Large intestine (tissue), 3 donors: ENCODE data around the gene VTCN1. TPM values are rescaled to one million over a fixed set of nuclear protein-coding genes. Genes with fewer than 3 reads are reported as not detected.
"Not testable (repeated sequence)": the region's sequence is repeated elsewhere in the genome, so short reads cannot be mapped to it uniquely, and the experiment has no call there.

Source experiments
- DNase-seq, 2 donors: peaks; one replicate each; pipeline versions ENCODE4 v3.0.0 to v3.0.0-alpha.2; 2013
- H3K27ac ChIP-seq: one replicate; pipeline ENCODE4 v1.5.1; 2013; ENCODE audit warnings: low read length
- H3K27me3 ChIP-seq: 2 replicates; pipeline ENCODE4 v1.6.1; 2013; ENCODE audit warnings: low read length; ENCODE audit not compliant: control insufficient read depth, insufficient read depth
- H3K36me3 ChIP-seq: 2 replicates; pipeline ENCODE4 v1.6.1; 2013; ENCODE audit warnings: low read length; ENCODE audit not compliant: control insufficient read depth, insufficient read depth
- H3K4me1 ChIP-seq: one replicate; pipeline ENCODE4 v1.6.1; 2013; ENCODE audit warnings: low read length; ENCODE audit not compliant: control insufficient read depth, insufficient read depth
- H3K4me3 ChIP-seq: one replicate; pipeline ENCODE4 v1.5.1; 2013; ENCODE audit warnings: low read length
- H3K9me3 ChIP-seq: one replicate; pipeline ENCODE4 v1.6.1; 2013; ENCODE audit warnings: mild to moderate bottlenecking, low read depth, low read length, moderate library complexity; ENCODE audit not compliant: control insufficient read depth
- WGBS: methylation state at CpG from one replicate; pipeline ENCODE4 v1.1.5; 2013; ENCODE audit warnings: low lambda C conversion rate; ENCODE audit not compliant: insufficient coverage; 5-methylcytosine and 5-hydroxymethylcytosine counted together
- polyA plus RNA-seq: library from polyadenylated mRNA; unstranded; fragments of 120-200 nt; gene quantifications from one replicate; pipeline ENCODE4 v1.2.1, GENCODE V29; 2013

VTCN1 gene
- polyA plus RNA-seq, 1 donor = 0.04 TPM

DNA sequence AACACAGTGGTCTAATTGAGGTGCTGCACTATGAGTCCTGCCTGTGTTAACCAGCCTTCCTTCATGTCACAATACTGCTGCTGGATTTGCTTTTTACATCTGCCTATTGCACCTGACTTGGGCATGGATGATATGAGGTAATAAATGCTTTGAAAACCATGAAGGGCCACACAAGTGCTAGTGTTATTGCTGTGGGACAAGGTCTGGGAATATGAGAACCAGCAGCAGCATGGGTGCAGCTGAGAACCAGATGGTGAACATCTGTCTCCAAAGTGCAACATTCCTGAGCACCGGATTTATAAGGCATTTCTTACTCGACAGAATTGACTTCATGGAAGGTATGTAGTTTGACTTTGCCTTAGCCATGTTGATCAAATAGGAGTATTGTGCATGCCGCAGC lies 105.7 kb downstream of the VTCN1 start:
- Histone ChIP-seq H3K27me3 (no peaks in the 10 kb centered on the region), H3K4me3 (no peak overlapping the region), H3K36me3 (peaks cover 23% of the 10 kb centered on the region), H3K27ac (peak overlapping the region; percentile 36), H3K4me1 (peaks cover 7% of the 10 kb centered on the region), H3K9me3 (no peaks in the 10 kb centered on the region)
- peak; percentile 48 to 67 for DNase-seq
- WGBS = no CpG with 5 or more reads among the region's 3 CpGs

DNA sequence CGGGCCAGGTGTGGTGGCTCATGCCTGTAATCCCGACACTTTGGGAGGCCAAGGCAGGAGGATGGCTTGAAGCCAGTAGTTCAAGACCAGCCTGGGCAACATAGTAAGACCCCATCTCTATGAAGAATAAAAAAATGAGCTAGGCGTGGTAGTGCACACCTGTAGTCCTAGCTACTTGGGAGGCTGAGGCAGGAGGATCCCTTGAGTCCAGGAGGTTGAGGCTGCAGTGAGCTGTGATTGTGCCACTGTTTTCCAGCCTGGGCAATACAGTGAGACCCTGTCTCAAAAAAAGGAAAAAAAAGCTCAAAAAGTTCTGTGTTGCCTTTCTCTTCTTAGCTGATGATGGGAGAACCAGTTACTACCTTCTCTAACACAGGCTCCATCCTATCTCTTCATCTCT lies 108.9 kb downstream of the VTCN1 start:
- not testable (repeated sequence) for H3K4me3 ChIP-seq, H3K4me1 ChIP-seq, DNase-seq, H3K27ac ChIP-seq, H3K27me3 ChIP-seq, H3K9me3 ChIP-seq
- peaks cover 36% of the 10 kb centered on the region for H3K36me3 ChIP-seq
- no CpG with 5 or more reads among the region's 3 CpGs for WGBS

DNA sequence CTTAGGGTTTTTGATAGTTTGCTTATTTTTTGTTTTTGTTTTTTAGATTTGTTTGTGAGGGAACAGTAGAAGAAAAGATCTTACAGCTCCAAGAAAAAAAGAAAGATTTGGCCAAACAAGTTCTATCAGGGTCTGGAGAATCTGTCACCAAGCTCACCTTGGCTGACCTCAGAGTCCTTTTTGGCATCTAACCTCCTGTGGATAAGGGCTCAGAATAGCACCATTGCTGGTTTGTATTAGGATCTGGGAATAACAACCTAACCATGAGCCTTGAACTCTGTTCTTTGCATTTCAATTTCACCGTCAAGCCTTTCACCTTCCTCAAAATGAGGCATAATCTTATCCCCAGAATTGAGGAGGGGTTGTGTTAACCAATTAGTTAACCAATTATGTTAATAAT lies 109.4 kb downstream of the VTCN1 start:
- DNase-seq = no peak
- peaks cover 34% of the 10 kb centered on the region for H3K36me3 ChIP-seq
- peaks cover 3% of the 10 kb centered on the region for H3K4me1 ChIP-seq
- no peak overlapping the region for H3K27ac ChIP-seq
- no peaks in the 10 kb centered on the region for H3K27me3 ChIP-seq
- H3K4me3 ChIP-seq = no peak overlapping the region
- no CpG with 5 or more reads among the region's 1 CpG for WGBS
- no peaks in the 10 kb centered on the region for H3K9me3 ChIP-seq

DNA sequence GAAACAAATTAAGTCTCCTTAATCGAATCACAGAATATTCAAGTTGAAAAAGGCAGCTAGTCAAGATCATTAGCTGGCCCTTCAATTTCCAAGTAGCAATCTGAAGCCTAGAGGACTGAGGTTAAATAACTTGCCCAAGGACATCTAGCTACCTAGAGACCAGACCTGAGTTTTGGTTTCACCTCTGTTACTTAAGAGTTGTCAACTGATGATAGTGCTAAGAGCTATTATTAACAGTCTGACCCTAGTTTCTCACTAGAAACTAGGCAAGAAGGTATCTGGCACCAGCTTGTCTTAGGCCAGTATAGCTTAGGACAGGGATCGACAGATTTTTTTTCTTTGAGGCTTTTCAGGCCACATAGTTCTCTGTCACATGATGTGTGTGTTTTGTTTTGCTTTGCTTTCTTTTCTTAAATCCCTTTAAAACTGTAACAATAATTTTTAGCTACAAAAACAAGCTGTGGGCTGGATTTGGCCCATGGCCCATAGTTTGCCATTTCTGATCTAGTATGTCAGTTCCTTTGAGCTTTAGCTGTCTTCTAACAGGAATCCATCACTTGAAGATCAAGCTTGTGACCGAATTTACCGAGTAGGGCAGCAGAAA lies 112.3 kb downstream of the VTCN1 start:
- Histone ChIP-seq H3K27me3 (no peaks in the 10 kb centered on the region), H3K27ac (no peak overlapping the region), H3K9me3 (no peaks in the 10 kb centered on the region), H3K36me3 (peaks cover 41% of the 10 kb centered on the region), H3K4me1 (peaks cover 5% of the 10 kb centered on the region), H3K4me3 (no peak overlapping the region)
- DNase-seq = no peak
- 100% methylated on average over 1 of the region's 4 CpGs for WGBS

- H3K4me3 ChIP-seq = no peak overlapping the region
- H3K4me1 ChIP-seq = peaks cover 5% of the 10 kb centered on the region
- no peak overlapping the region for H3K27ac ChIP-seq
- DNase-seq = no peak
- peaks cover 44% of the 10 kb centered on the region for H3K36me3 ChIP-seq
- WGBS = 100% methylated on average over 1 of the region's 4 CpGs
- H3K27me3 ChIP-seq = no peaks in the 10 kb centered on the region
- no peaks in the 10 kb centered on the region for H3K9me3 ChIP-seq
Measured at GRCh38 chr1:117097443-117097842, 113.3 kb downstream of the VTCN1 start.

- H3K36me3 ChIP-seq = peaks cover 41% of the 10 kb centered on the region
- DNase-seq = no peak
- H3K4me3 ChIP-seq = no peak overlapping the region
- no peak overlapping the region for H3K27ac ChIP-seq
- no CpG with 5 or more reads among the region's 3 CpGs for WGBS
- H3K9me3 ChIP-seq = no peaks in the 10 kb centered on the region
- H3K4me1 ChIP-seq = peaks cover 5% of the 10 kb centered on the region
- H3K27me3 ChIP-seq = no peaks in the 10 kb centered on the region
Measured at GRCh38 chr1:117096951-117097408, 113.7 kb downstream of the VTCN1 start.

DNA sequence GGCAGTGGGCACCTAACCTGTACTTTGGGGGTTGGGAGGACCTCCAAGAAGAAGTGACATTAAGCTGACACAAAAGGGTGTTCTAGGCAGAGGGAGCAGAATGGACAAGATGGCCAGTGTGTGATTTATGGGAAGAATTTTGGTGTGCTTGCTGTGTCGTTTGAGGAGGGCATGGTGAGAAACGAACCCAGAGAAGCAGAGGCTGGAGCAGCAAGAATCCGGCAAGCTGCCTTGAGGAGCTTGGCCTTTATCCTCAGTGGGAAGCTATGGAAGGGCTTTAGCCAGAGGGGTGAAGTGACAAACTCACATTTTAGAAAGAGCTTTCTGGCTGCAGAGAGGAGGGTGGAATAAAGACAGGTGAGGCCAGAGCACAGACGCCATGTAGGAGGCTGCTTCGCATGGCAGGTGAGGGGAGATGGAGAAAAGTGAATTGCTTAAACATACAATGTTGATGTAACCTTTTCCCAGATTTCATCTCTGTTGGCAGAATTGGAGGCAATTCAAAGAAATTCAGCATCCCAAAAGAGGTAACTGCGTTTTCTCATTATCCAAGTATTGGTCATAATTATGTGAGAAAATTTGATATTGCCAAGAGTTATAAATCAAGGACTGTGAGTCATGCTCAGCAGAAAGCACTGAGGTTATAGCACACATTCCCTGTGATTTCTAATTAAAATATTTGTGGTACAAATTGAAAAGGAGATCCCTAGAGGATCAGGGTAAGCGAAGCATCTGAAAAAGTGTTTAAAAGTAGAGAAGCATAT lies 115.7 kb downstream of the VTCN1 start:
- Histone ChIP-seq H3K4me3 (no peak overlapping the region), H3K27me3 (no peaks in the 10 kb centered on the region), H3K36me3 (peaks cover 35% of the 10 kb centered on the region), H3K9me3 (no peaks in the 10 kb centered on the region), H3K4me1 (peaks cover 5% of the 10 kb centered on the region), H3K27ac (no peak overlapping the region)
- WGBS = 63% methylated on average over 2 of the region's 7 CpGs
- DNase-seq = no peak

- Histone ChIP-seq H3K4me3 (no peak overlapping the region), H3K36me3 (peaks cover 35% of the 10 kb centered on the region), H3K9me3 (no peaks in the 10 kb centered on the region), H3K27ac (peak overlapping the region; percentile 35), H3K4me1 (peaks cover 5% of the 10 kb centered on the region), H3K27me3 (no peaks in the 10 kb centered on the region)
- peak in 1 of 2 donors; percentile 75 for DNase-seq
- no CpG with 5 or more reads among the region's 6 CpGs for WGBS
Measured at GRCh38 chr1:117093870-117094621, 116.7 kb downstream of the VTCN1 start.
